DND-41 (cell line): ENCODE results near the gene MAD2L1BP.

Experiments
- CTCF ChIP-seq: IDR thresholded peaks from 2 replicates; pipeline ENCODE4 v1.5.1; 2012; ENCODE audit warnings: borderline replicate concordance, low read length, moderate library complexity, mild to moderate bottlenecking; ENCODE audit not compliant: poor library complexity, severe bottlenecking; ENCODE audit errors: extremely low read depth
- EZH2 ChIP-seq: IDR thresholded peaks from 3 replicates; pipeline ENCODE4 v1.6.1; 2012; ENCODE audit warnings: borderline replicate concordance, low read depth, mild to moderate bottlenecking, moderate library complexity, low read length, inconsistent platforms; ENCODE audit not compliant: severe bottlenecking

GRCh38 chr6:43687079-43687436 is 51.4 kb downstream of the MAD2L1BP start:
- TF ChIP-seq CTCF (no peak), EZH2 (no peak)
